Neural progenitor cell (in vitro differentiated cells): ENCODE measurements around the gene PDC. TPM values are rescaled to one million over a fixed set of nuclear protein-coding genes. Genes with fewer than 3 reads are reported as not detected.

ENCODE experiments used
- DNase-seq: peaks from one replicate; pipeline ENCODE4 v3.0.0-alpha.2; 2016; ENCODE audit warnings: low spot score
- H2AFZ ChIP-seq: fragments of 200-600 bp; sonication (generic); replicated peaks from 2 replicates; pipeline ENCODE4 v1.6.1; 2016; ENCODE audit warnings: antibody characterized with exemption
- H3F3A ChIP-seq: fragments of 200-600 bp; sonication (generic); 2 replicates; pipeline ENCODE4 v1.6.1; 2016; ENCODE audit warnings: antibody characterized with exemption, low read depth
- H3K27ac ChIP-seq: fragments of 200-600 bp; sonication (generic); 2 replicates; pipeline ENCODE4 v1.5.1; 2016; ENCODE audit warnings: mild to moderate bottlenecking
- H3K27me3 ChIP-seq: fragments of 200-600 bp; sonication (generic); 2 replicates; pipeline ENCODE4 v1.6.1; 2016; ENCODE audit warnings: mild to moderate bottlenecking, moderate library complexity
- H3K36me3 ChIP-seq: fragments of 200-600 bp; sonication (generic); 2 replicates; pipeline ENCODE4 v1.5.1; 2016
- H3K4me1 ChIP-seq: fragments of 200-600 bp; sonication (generic); 2 replicates; pipeline ENCODE4 v1.6.1; 2016; ENCODE audit warnings: mixed run types
- H3K4me2 ChIP-seq: fragments of 200-600 bp; sonication (generic); 2 replicates; pipeline ENCODE4 v1.6.1; 2016
- H3K4me3 ChIP-seq: fragments of 200-600 bp; sonication (generic); 2 replicates; pipeline ENCODE4 v1.5.1; 2016
- H3K79me2 ChIP-seq: fragments of 200-600 bp; sonication (generic); 2 replicates; pipeline ENCODE4 v1.6.1; 2016; ENCODE audit warnings: low read depth
- H3K9ac ChIP-seq: fragments of 200-600 bp; sonication (generic); 2 replicates; pipeline ENCODE4 v1.6.1; 2016
- H3K9me3 ChIP-seq: fragments of 200-600 bp; sonication (generic); 2 replicates; pipeline ENCODE4 v1.5.1; 2016; ENCODE audit warnings: low read depth
- H4K20me1 ChIP-seq: fragments of 200-600 bp; sonication (generic); 2 replicates; pipeline ENCODE4 v1.6.1; 2016; ENCODE audit warnings: low read depth
- H3K27ac Mint-ChIP-seq: 3 replicates; pipeline ENCODE4 v1.8.0; 2021; ENCODE audit warnings: mixed read lengths
- H3K27me3 Mint-ChIP-seq: 2 replicates; pipeline ENCODE4 v1.8.0; 2022; ENCODE audit warnings: low read depth, mild to moderate bottlenecking, inconsistent platforms, moderate library complexity, mixed read lengths; ENCODE audit not compliant: insufficient read depth
- H3K36me3 Mint-ChIP-seq: 3 replicates; pipeline ENCODE4 v1.8.0; 2021; ENCODE audit warnings: mixed read lengths
- H3K4me1 Mint-ChIP-seq: 3 replicates; pipeline ENCODE4 v1.8.0; 2021; ENCODE audit warnings: mixed read lengths
- H3K4me3 Mint-ChIP-seq: 3 replicates; pipeline ENCODE4 v1.8.0; 2021; ENCODE audit warnings: mild to moderate bottlenecking, moderate library complexity, mixed read lengths
- H3K9me3 Mint-ChIP-seq: 3 replicates; pipeline ENCODE4 v1.8.0; 2020; ENCODE audit warnings: mixed read lengths
- CTCF ChIP-seq: fragments of 200-600 bp; sonication (generic); IDR thresholded peaks from 2 replicates; pipeline ENCODE4 v1.5.1; 2017; ENCODE audit warnings: antibody characterized with exemption, mild to moderate bottlenecking
- EZH2 ChIP-seq: fragments of 200-600 bp; sonication (generic); IDR thresholded peaks from 2 replicates; pipeline ENCODE4 v1.6.1; 2017; ENCODE audit warnings: antibody characterized with exemption, mild to moderate bottlenecking, moderate library complexity
- EZH2phosphoT487 ChIP-seq: fragments of 200-600 bp; sonication (generic); IDR thresholded peaks from 2 replicates; pipeline ENCODE4 v1.6.1; 2017; ENCODE audit warnings: antibody characterized with exemption
- total RNA-seq: library from RNA; depleted of rRNA; stranded (reverse); fragments of >200 nt; gene quantifications from 2 replicates; pipeline ENCODE4 v1.2.3, GENCODE V29; 2015; ENCODE audit warnings: low replicate concordance

PDC gene
- not detected in 2 replicates for total RNA-seq

- TF ChIP-seq EZH2 (no peak), CTCF (no peak), EZH2phosphoT487 (no peak)
- no peaks in the 10 kb centered on the region for H3K4me1 ChIP-seq
Measured at GRCh38 chr1:186461014-186461413, at the start of gene PDC. PDC (minus strand) TSS chr1:186461114; CDS start chr1:186449459, 11,655 bp downstream.

GRCh38 chr1:186503190-186503589 is 42.3 kb upstream of the PDC start:
- Histone ChIP-seq H3K36me3 (no peaks in the 10 kb centered on the region), H3K79me2 (no peaks in the 10 kb centered on the region), H3K4me3 (no peak overlapping the region), H3K27me3 (no peaks in the 10 kb centered on the region), H3F3A (peaks cover 18% of the 10 kb centered on the region), H4K20me1 (no peaks in the 10 kb centered on the region), H3K4me1 (peaks cover 28% of the 10 kb centered on the region), H3K27ac (no peak overlapping the region), H2AFZ (no peak overlapping the region), H3K4me2 (no peak overlapping the region), H3K9me3 (no peaks in the 10 kb centered on the region), H3K9ac (no peak overlapping the region)
- no peak overlapping the region for H3K4me3 Mint-ChIP-seq
- no peaks in the 10 kb centered on the region for H3K27me3 Mint-ChIP-seq
- no peak overlapping the region for H3K27ac Mint-ChIP-seq
- no peak for DNase-seq
- H3K36me3 Mint-ChIP-seq, result no peaks in the 10 kb centered on the region
- peaks cover 8% of the 10 kb centered on the region for H3K9me3 Mint-ChIP-seq
- TF ChIP-seq CTCF (no peak), EZH2 (no peak), EZH2phosphoT487 (no peak)
- H3K4me1 Mint-ChIP-seq, result no peaks in the 10 kb centered on the region

More at GRCh38 chr1:186461014-186461413, at the start of gene PDC:
- no peaks in the 10 kb centered on the region for H3K4me1 Mint-ChIP-seq
- no peaks in the 10 kb centered on the region for H3K27me3 ChIP-seq
- no peak within 1 kb of the TSS for H3K9ac ChIP-seq
- no peak within 1 kb of the TSS for H3K27ac ChIP-seq
- no peaks in the 10 kb centered on the region for H3K27me3 Mint-ChIP-seq
- H3K36me3 ChIP-seq, result no peaks in the 10 kb centered on the region
- H3K9me3 ChIP-seq, result no peaks in the 10 kb centered on the region
- no peak for DNase-seq
- H3K36me3 Mint-ChIP-seq, result no peaks in the 10 kb centered on the region
- H4K20me1 ChIP-seq, result no peaks in the 10 kb centered on the region
- no peak within 1 kb of the TSS for H3K4me2 ChIP-seq
- no peak within 1 kb of the TSS for H3K4me3 Mint-ChIP-seq
- no peaks in the 10 kb centered on the region for H3F3A ChIP-seq
- H3K27ac Mint-ChIP-seq, result no peak within 1 kb of the TSS
- no peak within 1 kb of the TSS for H3K4me3 ChIP-seq
- H3K79me2 ChIP-seq, result no peaks in the 10 kb centered on the region
- H2AFZ ChIP-seq, result no peak within 1 kb of the TSS
- H3K9me3 Mint-ChIP-seq, result no peaks in the 10 kb centered on the region

GRCh38 chr1:186502087-186502486 is 41.2 kb upstream of the PDC start:
- DNase-seq, result no peak
- no peaks in the 10 kb centered on the region for H3K27me3 ChIP-seq
- Mint-ChIP-seq H3K9me3 (peaks cover 8% of the 10 kb centered on the region), H3K36me3 (no peaks in the 10 kb centered on the region), H3K4me3 (no peak overlapping the region), H3K27ac (no peak overlapping the region), H3K4me1 (no peaks in the 10 kb centered on the region), H3K27me3 (no peaks in the 10 kb centered on the region)
- no peak overlapping the region for H3K27ac ChIP-seq
- no peak overlapping the region for H3K4me3 ChIP-seq
- H2AFZ ChIP-seq, result no peak overlapping the region
- peaks cover 18% of the 10 kb centered on the region for H3F3A ChIP-seq
- H4K20me1 ChIP-seq, result no peaks in the 10 kb centered on the region
- H3K9me3 ChIP-seq, result no peaks in the 10 kb centered on the region
- no peaks in the 10 kb centered on the region for H3K79me2 ChIP-seq
- no peak overlapping the region for H3K4me2 ChIP-seq
- H3K4me1 ChIP-seq, result peaks cover 28% of the 10 kb centered on the region
- TF ChIP-seq EZH2 (no peak), CTCF (no peak), EZH2phosphoT487 (no peak)
- no peaks in the 10 kb centered on the region for H3K36me3 ChIP-seq
- H3K9ac ChIP-seq, result no peak overlapping the region
